ENCODE measurements around the gene CTSC. TPM values are rescaled to one million over a fixed set of nuclear protein-coding genes. Genes with fewer than 3 reads are reported as not detected.
"Not testable (repeated sequence)": the region's sequence is repeated elsewhere in the genome, so short reads cannot be mapped to it uniquely, and the experiment has no call there.

CTSC gene
- total and polyA plus RNA-seq, 7 donors, result 28.0 to 203 (median 47.1) TPM

GRCh38 chr11:88250566-88251242 lies 86.8 kb downstream of the CTSC start:
- Histone ChIP-seq H3K4me3 (no peak overlapping the region), H3K27me3 (no peaks in the 10 kb centered on the region), H3K9me3 (peaks cover 0 to under 1% (median 0%) of the 10 kb centered on the region in 4 donors), H3K4me1 (no peaks in the 10 kb centered on the region), H3K36me3 (no peaks in the 10 kb centered on the region), H3K27ac (no peak overlapping the region)
- no peak for TF ChIP-seq POLR2A (IDR thresholded peaks at IDR 0.05)
- no peak for TF ChIP-seq EP300 (IDR thresholded peaks at IDR 0.05)
- no peak for TF ChIP-seq CTCF (IDR thresholded peaks at IDR 0.05)
- TF ChIP-seq POLR2AphosphoS5 (IDR thresholded peaks at IDR 0.05), result no peak
- no peak for DNase-seq
- WGBS, 2 donors, result 74 to 78% methylated on average over 3 of the region's 3 CpGs
- intact Hi-C loops (cut with DNase I), result no loop called here

GRCh38 chr11:88249706-88250105 lies 87.8 kb downstream of the CTSC start:
- intact Hi-C loops (cut with DNase I), result no loop called here
- Histone ChIP-seq H3K27ac (no peak overlapping the region), H3K4me3 (no peak overlapping the region), H3K4me1 (no peaks in the 10 kb centered on the region), H3K9me3 (no peaks in the 10 kb centered on the region), H3K36me3 (no peaks in the 10 kb centered on the region), H3K27me3 (no peaks in the 10 kb centered on the region)
- WGBS, 2 donors, result 79 to 90% methylated on average over 1 of the region's 1 CpG
- TF ChIP-seq CTCF (IDR thresholded peaks at IDR 0.05), result no peak
- no peak for TF ChIP-seq POLR2A (IDR thresholded peaks at IDR 0.05)
- TF ChIP-seq POLR2AphosphoS5 (IDR thresholded peaks at IDR 0.05), result no peak
- TF ChIP-seq EP300 (IDR thresholded peaks at IDR 0.05), result no peak
- no peak for DNase-seq

GRCh38 chr11:88246696-88247095 lies 90.8 kb downstream of the CTSC start:
- no peaks in the 10 kb centered on the region for H3K4me1 ChIP-seq
- 78 to 81% methylated on average over 3 of the region's 3 CpGs for WGBS, 2 donors
- intact Hi-C loops (cut with DNase I), result no loop called here
- no peaks in the 10 kb centered on the region for H3K27me3 ChIP-seq
- no peaks in the 10 kb centered on the region for H3K36me3 ChIP-seq
- no peaks in the 10 kb centered on the region for H3K9me3 ChIP-seq
- TF ChIP-seq CTCF (IDR thresholded peaks at IDR 0.05) (no peak), POLR2A (IDR thresholded peaks at IDR 0.05) (no peak), POLR2AphosphoS5 (IDR thresholded peaks at IDR 0.05) (no peak), EP300 (IDR thresholded peaks at IDR 0.05) (no peak)
- H3K27ac ChIP-seq, result no peak overlapping the region
- H3K4me3 ChIP-seq, result no peak overlapping the region
- DNase-seq, result no peak

GRCh38 chr11:88245576-88245975 lies 92.0 kb downstream of the CTSC start:
- H3K4me3 ChIP-seq; H3K36me3 ChIP-seq; H3K27ac ChIP-seq; H3K4me1 ChIP-seq; H3K9me3 ChIP-seq; intact Hi-C loops (cut with DNase I); DNase-seq; H3K27me3 ChIP-seq: not testable (repeated sequence)
- WGBS, 2 donors, result 86 to 92% methylated on average over 2 of the region's 2 CpGs

Other genes with a start within 250 kb of the CTSC start
- 1 to 10 TPM in 3 of 4 donors, not detected in 1; 1.1 to 1.7 (median 1.2) TPM for gene RAB38, start 162.3 kb downstream of the CTSC start, total RNA-seq
- 1 to 10 TPM in 2 of 3 donors, under 1 TPM in 1; 0.92 to 1.3 (median 1.2) TPM for gene RAB38, start 162.3 kb downstream of the CTSC start, polyA plus RNA-seq

Measured in sigmoid colon (tissue), 7 donors.